Endothelial cell of umbilical vein (primary cell): ENCODE results near the gene ODAM. TPM values are rescaled to one million over a fixed set of nuclear protein-coding genes. Genes with fewer than 3 reads are reported as not detected.

Source experiments
- BruUV-seq: library from RNA; stranded (reverse); fragments of 400-500 nt; replicated peaks from 2 replicates; lab custom pipeline; 2021; lab: Mats Ljungman, UMichigan
- CTCF ChIA-PET: fragments of 300-600, 350-600 bp; sonication (Branson Sonifier 250); formaldehyde crosslinking; loops from one replicate; lab custom pipeline; 2021; ENCODE audit warnings: antibody characterized with exemption, inconsistent platforms; lab: Charles Lee
- POLR2A ChIA-PET: fragments of 300-600, 350-600 bp; sonication (Branson Sonifier 250); formaldehyde crosslinking; loops from one replicate; lab custom pipeline; 2021; ENCODE audit warnings: antibody characterized with exemption, inconsistent platforms; lab: Charles Lee
- DNase-seq: peaks from one replicate; pipeline ENCODE4 v3.0.0-alpha.2; 2011; ENCODE audit warnings: low read depth, low spot score
- FAIRE-seq: peaks from 2 replicates; lab custom pipeline; 2011; peaks lifted over from hg19 to GRCh38; lab: Jason Lieb, UNC
- H2AFZ ChIP-seq: 2 replicates; pipeline ENCODE4 v1.6.0; 2012; ENCODE audit warnings: low read depth, low read length, control low read depth, inconsistent platforms
- H3K27ac ChIP-seq: 2 replicates; pipeline ENCODE4 v1.5.1; 2011; ENCODE audit warnings: low read depth, mild to moderate bottlenecking, control low read depth, low read length, moderate library complexity; ENCODE audit not compliant: insufficient read depth
- H3K27me3 ChIP-seq, 2 experiments: 2 replicates each; pipeline versions ENCODE4 v1.6.0 to v1.6.1; 2011; ENCODE audit warnings: low read length in 2 of 2, mixed read lengths in 1 of 2; ENCODE audit not compliant: control insufficient read depth in 2 of 2, insufficient read depth in 2 of 2
- H3K36me3 ChIP-seq, 2 experiments: 2 replicates in 1 of 2; 3 replicates in 1 of 2; pipeline ENCODE4 v1.5.1; 2011; ENCODE audit warnings: low read length in 2 of 2, mild to moderate bottlenecking in 1 of 2, moderate library complexity in 1 of 2; ENCODE audit not compliant: control insufficient read depth in 2 of 2, insufficient read depth in 2 of 2; ENCODE audit errors: extremely low read depth in 1 of 2
- H3K4me1 ChIP-seq: 3 replicates; pipeline ENCODE4 v1.5.1; 2011; ENCODE audit warnings: mild to moderate bottlenecking, low read length; ENCODE audit not compliant: control insufficient read depth, insufficient read depth; ENCODE audit errors: extremely low read depth
- H3K4me2 ChIP-seq: 2 replicates; pipeline ENCODE4 v1.6.1; 2011; ENCODE audit warnings: low read length, control low read depth, mixed read lengths; ENCODE audit not compliant: insufficient read depth
- H3K4me3 ChIP-seq, 3 experiments: fragments of 200-600 bp in 1 of 3; sonication (generic), shearing (Covaris generic) in 1 of 3; replicated peaks in 1 of 3; 2 replicates each; pipeline ENCODE4 v1.5.1; 2011 to 2016; ENCODE audit warnings: control low read depth in 3 of 3, low read length in 3 of 3, mild to moderate bottlenecking in 2 of 3, inconsistent platforms in 1 of 3, low read depth in 1 of 3, moderate library complexity in 1 of 3; ENCODE audit not compliant: insufficient read depth in 1 of 3
- H3K79me2 ChIP-seq: 2 replicates; pipeline ENCODE4 v1.6.0; 2012; ENCODE audit warnings: low read length, inconsistent platforms; ENCODE audit not compliant: control insufficient read depth, insufficient read depth
- H3K9ac ChIP-seq: replicated peaks from 2 replicates; pipeline ENCODE3; 2011; ENCODE audit warnings: low read length, control low read depth; ENCODE audit not compliant: insufficient read depth; ENCODE audit errors: extremely low read depth
- H3K9me1 ChIP-seq: replicated peaks from 3 replicates; pipeline ENCODE4 v1.6.0; 2011; ENCODE audit warnings: mild to moderate bottlenecking, low read length; ENCODE audit not compliant: control insufficient read depth, insufficient read depth; ENCODE audit errors: extremely low read depth
- H3K9me3 ChIP-seq: replicated peaks from 2 replicates; pipeline ENCODE4 v1.5.1; 2012; ENCODE audit warnings: low read length, inconsistent platforms; ENCODE audit not compliant: control insufficient read depth, insufficient read depth
- H4K20me1 ChIP-seq: replicated peaks from 2 replicates; pipeline ENCODE3; 2011; ENCODE audit warnings: mild to moderate bottlenecking, low read length; ENCODE audit not compliant: control insufficient read depth, insufficient read depth; ENCODE audit errors: extremely low read depth
- CTCF ChIP-seq, 2 donors: IDR thresholded peaks; 1 replicate in 1 of 2; 2 replicates in 1 of 2; pipeline ENCODE4 v1.5.1; 2011; ENCODE audit warnings: low read length in 2 of 2, mild to moderate bottlenecking in 2 of 2, moderate library complexity in 2 of 2, control low read depth in 1 of 2, inconsistent platforms in 1 of 2, low read depth in 1 of 2; ENCODE audit not compliant: insufficient read depth in 1 of 2; ENCODE audit errors: extremely low read depth in 1 of 2
- EZH2 ChIP-seq: IDR thresholded peaks from 2 replicates; pipeline ENCODE4 v1.6.1; 2012; ENCODE audit warnings: borderline replicate concordance, low read depth, mild to moderate bottlenecking, moderate library complexity, low read length, inconsistent platforms; ENCODE audit not compliant: severe bottlenecking
- FOS ChIP-seq: IDR thresholded peaks from 2 replicates; pipeline ENCODE4 v1.6.1; 2011; ENCODE audit warnings: mild to moderate bottlenecking, low read length, moderate library complexity, borderline replicate concordance; ENCODE audit not compliant: insufficient read depth
- dilution Hi-C: fragments of 300-500 bp; cut with MboI; formaldehyde crosslinking; loops from one replicate; pipeline ENCODE4 v1.15.0; 2019; ENCODE audit warnings: low sequenced_read_pairs; ENCODE audit not compliant: extremely low pct_ligation_motif_present
- intact Hi-C: fragments of 100-400 bp; cut with micrococcal nuclease; formaldehyde crosslinking; loops from one replicate; pipeline ENCODE4 v1.10.0; 2022
- polyA plus RNA-seq, 4 experiments: library from polyadenylated mRNA; depleted of rRNA in 3 of 4; stranded (reverse) in 3 of 4; unstranded in 1 of 4; fragments of >200 nt; gene quantifications; 2 replicates each; pipeline versions ENCODE4 v1.2.1 to v1.2.3, GENCODE V29; 2011 to 2012; ENCODE audit warnings: missing spikeins in 1 of 4
- total RNA-seq: library from RNA; stranded (reverse); gene quantifications from 2 replicates; pipeline ENCODE4 v1.2.3, GENCODE V29; 2021

ODAM gene
- total and polyA plus RNA-seq, 2 donors (not counting 3 experiments of a cell fraction or from before 2014, with no cell fraction given), result not detected

- TF ChIP-seq CTCF (IDR thresholded peaks at IDR 0.05; ENCODE audit: extremely low read depth in 1 of 2, insufficient read depth in 1 of 2, low read depth in 1 of 2, low read length in 2 of 2), result no peak
- Histone ChIP-seq H2AFZ (no peak overlapping the region), H4K20me1 (no peaks in the 10 kb centered on the region), H3K27ac (no peak overlapping the region), H3K9me3 (no peaks in the 10 kb centered on the region), H3K36me3 (no peaks in the 10 kb centered on the region), H3K9ac (no peak overlapping the region), H3K9me1 (no peaks in the 10 kb centered on the region), H3K4me1 (no peaks in the 10 kb centered on the region), H3K4me2 (no peak overlapping the region), H3K4me3 (no peak overlapping the region), H3K27me3 (no peaks in the 10 kb centered on the region), H3K79me2 (no peaks in the 10 kb centered on the region)
- intact Hi-C loops, result loop anchor here (1.0 to 2.0 kb wide), 6 partner anchors 87 to 864 kb away; no protein-coding TSS in a partner anchor
- no peak for DNase-seq
- dilution Hi-C loops, result no loop called here
- no TSS peak for BruUV-seq
- ChIA-PET POLR2A (no interaction called here), CTCF (interaction anchor here (0.7 to 5.2 kb wide), 26 partner anchors 12 to 864 kb away, joined by 3 to 75 read pairs (median 5); partner anchors contain the start of gene ODAM)
- no peak for FAIRE-seq
Observed at GRCh38 chr4:70182517-70183167, 12.9 kb upstream of the ODAM start.

DNA sequence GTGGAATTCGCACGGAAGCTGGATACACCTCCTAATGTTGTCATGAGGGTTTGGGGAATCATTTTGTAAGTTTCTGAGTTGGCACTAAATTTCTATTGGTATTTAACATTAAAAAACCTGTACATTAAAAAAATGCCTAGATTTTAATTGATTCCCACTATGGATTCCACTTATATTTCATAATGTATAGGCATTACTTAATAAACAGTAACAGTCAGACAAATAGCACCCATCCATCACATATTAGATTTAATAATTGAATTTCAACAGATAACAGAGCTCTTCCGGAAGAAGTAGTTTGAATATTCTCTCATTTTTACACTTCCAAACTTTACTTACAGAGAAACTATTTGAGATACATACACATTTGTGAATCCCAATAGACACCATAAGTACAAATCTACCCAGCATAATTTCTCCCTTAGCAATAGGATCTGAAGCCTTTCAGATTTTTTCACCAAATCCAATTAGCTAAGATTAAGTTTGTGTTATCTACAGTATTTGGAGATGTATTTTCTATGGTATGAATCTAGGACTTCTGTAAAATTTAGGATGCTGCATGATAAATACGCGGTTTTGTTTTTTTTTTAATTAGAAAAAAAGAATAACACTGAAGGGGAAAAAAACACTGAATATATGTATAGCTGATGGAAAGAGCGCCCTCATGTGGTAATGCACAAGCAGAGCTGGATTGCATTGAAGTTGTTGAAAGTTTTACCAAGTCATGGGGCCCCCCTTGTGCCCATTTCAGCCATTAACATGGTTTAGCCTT lies 12.2 kb upstream of the ODAM start:
- no peaks in the 10 kb centered on the region for H3K36me3 ChIP-seq
- H3K4me2 ChIP-seq, result no peak overlapping the region
- intact Hi-C loops, result loop anchor here (1.0 to 2.0 kb wide), 6 partner anchors 86 to 865 kb away; no protein-coding TSS in a partner anchor
- DNase-seq (peak; percentile 53), FAIRE-seq (no peak)
- no peak overlapping the region for H3K9ac ChIP-seq
- TF ChIP-seq CTCF (IDR thresholded peaks at IDR 0.05; ENCODE audit: extremely low read depth in 1 of 2, insufficient read depth in 1 of 2, low read depth in 1 of 2, low read length in 2 of 2), result peak; percentile 72 to 80
- no peak for TF ChIP-seq FOS
- no peak for TF ChIP-seq EZH2
- no peaks in the 10 kb centered on the region for H3K9me3 ChIP-seq
- no peaks in the 10 kb centered on the region for H3K27me3 ChIP-seq
- ChIA-PET POLR2A (no interaction called here), CTCF (interaction anchor here (0.6 to 5.2 kb wide), 44 partner anchors 9 to 865 kb away, joined by 3 to 75 read pairs (median 4); partner anchors contain the start of gene ODAM)
- no TSS peak for BruUV-seq
- dilution Hi-C loops, result no loop called here
- H3K4me1 ChIP-seq, result no peaks in the 10 kb centered on the region
- no peaks in the 10 kb centered on the region for H4K20me1 ChIP-seq
- H3K79me2 ChIP-seq, result no peaks in the 10 kb centered on the region
- no peak overlapping the region for H3K27ac ChIP-seq
- no peak overlapping the region for H3K4me3 ChIP-seq
- H3K9me1 ChIP-seq, result no peaks in the 10 kb centered on the region
- H2AFZ ChIP-seq, result no peak overlapping the region
